NB4 (cell line): ENCODE results near the gene AFF2.

Source experiments
- DNase-seq: peaks from one replicate; pipeline ENCODE4 v3.0.0; 2010; ENCODE audit warnings: low read depth
- H3K4me3 ChIP-seq: one replicate; pipeline ENCODE4 v1.5.1; 2011; ENCODE audit warnings: mild to moderate bottlenecking, low read depth, low read length, moderate library complexity
- MYC ChIP-seq: IDR thresholded peaks from 2 replicates; pipeline ENCODE4 v1.6.1; 2011; ENCODE audit warnings: low read depth, low read length
- POLR2A ChIP-seq: IDR thresholded peaks from 2 replicates; pipeline ENCODE4 v1.6.1; 2011; ENCODE audit warnings: mild to moderate bottlenecking; ENCODE audit not compliant: insufficient read length; ENCODE audit errors: extremely low read depth
- TF ChIP-seq, protein P1 (sequence below): IDR thresholded peaks from 2 replicates; pipeline ENCODE4 v1.6.1; 2011; ENCODE audit warnings: low read depth, low read length
- TF ChIP-seq, protein P2 (sequence below): IDR thresholded peaks from one replicate; pipeline ENCODE4 v1.5.1; 2012; ENCODE audit warnings: low read depth, low read length

AFF2 gene

DNA sequence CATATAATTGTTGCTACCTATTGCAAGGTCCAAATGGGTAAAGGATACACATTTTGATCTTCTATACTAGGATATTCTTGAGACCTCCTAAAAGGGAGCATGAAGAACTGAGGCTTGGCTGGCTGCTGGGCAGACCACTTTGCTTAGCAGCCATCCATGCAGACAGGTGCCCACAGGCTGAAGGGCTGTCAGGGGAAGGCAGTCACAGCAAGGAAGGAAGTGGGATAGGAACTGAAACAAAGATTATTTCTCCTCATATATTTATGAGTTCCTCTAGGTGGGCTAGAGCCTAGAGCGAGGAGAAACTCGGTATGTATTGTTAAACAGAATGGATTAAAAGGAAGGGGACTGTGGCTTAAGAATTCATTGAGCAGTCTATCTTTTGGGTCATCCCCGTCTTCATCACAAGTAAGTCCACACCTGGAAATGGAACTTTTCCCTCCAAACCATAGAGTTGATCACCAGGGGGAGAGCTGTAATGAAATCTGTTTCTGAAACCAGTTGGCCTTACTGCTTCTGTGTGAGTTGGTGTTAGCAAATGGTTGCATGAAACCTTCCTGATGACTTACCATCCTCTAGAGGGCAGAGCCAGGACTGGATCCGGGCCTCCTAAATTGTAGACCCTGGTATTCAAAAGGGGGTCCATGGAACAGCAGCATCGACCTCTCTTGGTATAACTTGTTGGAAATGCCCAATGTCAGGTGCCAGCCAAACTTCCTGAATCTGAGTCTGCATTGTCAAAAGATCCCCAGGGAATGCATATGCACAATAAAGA, 42.3 kb downstream of the AFF2 start:
- no peak overlapping the region for H3K4me3 ChIP-seq
- TF ChIP-seq POLR2A: no peak
- TF ChIP-seq, protein P1, sequence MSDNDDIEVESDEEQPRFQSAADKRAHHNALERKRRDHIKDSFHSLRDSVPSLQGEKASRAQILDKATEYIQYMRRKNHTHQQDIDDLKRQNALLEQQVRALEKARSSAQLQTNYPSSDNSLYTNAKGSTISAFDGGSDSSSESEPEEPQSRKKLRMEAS: no peak
- no peak for DNase-seq

- TF ChIP-seq, protein P2, sequence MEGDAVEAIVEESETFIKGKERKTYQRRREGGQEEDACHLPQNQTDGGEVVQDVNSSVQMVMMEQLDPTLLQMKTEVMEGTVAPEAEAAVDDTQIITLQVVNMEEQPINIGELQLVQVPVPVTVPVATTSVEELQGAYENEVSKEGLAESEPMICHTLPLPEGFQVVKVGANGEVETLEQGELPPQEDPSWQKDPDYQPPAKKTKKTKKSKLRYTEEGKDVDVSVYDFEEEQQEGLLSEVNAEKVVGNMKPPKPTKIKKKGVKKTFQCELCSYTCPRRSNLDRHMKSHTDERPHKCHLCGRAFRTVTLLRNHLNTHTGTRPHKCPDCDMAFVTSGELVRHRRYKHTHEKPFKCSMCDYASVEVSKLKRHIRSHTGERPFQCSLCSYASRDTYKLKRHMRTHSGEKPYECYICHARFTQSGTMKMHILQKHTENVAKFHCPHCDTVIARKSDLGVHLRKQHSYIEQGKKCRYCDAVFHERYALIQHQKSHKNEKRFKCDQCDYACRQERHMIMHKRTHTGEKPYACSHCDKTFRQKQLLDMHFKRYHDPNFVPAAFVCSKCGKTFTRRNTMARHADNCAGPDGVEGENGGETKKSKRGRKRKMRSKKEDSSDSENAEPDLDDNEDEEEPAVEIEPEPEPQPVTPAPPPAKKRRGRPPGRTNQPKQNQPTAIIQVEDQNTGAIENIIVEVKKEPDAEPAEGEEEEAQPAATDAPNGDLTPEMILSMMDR: no peak
- no peak for TF ChIP-seq MYC
- TF ChIP-seq POLR2A: no peak
- TF ChIP-seq, protein P1: no peak
Measured at GRCh38 chrX:148552775-148553174, 52.4 kb downstream of the AFF2 start.

GRCh38 chrX:148555101-148555500, 54.7 kb downstream of the AFF2 start:
- TF ChIP-seq MYC: no peak
- TF ChIP-seq POLR2A: no peak
- TF ChIP-seq, protein P2: no peak
- TF ChIP-seq, protein P1: no peak
- H3K4me3 ChIP-seq: no peak overlapping the region
- DNase-seq: no peak

More at GRCh38 chrX:148552775-148553174, 52.4 kb downstream of the AFF2 start:
- DNase-seq: peak; percentile 9
- no peak overlapping the region for H3K4me3 ChIP-seq

GRCh38 chrX:148555571-148556243, 55.3 kb downstream of the AFF2 start:
- no peak for DNase-seq

GRCh38 chrX:148556498-148556897, 56.1 kb downstream of the AFF2 start:
- TF ChIP-seq, protein P2: no peak
- no peak overlapping the region for H3K4me3 ChIP-seq
- DNase-seq: no peak

More at GRCh38 chrX:148555571-148556243, 55.3 kb downstream of the AFF2 start:
- TF ChIP-seq, protein P2: no peak
- TF ChIP-seq POLR2A (no peak), MYC (no peak)
- TF ChIP-seq, protein P1: no peak
- H3K4me3 ChIP-seq: no peak overlapping the region

- TF ChIP-seq, protein P2: no peak
- TF ChIP-seq POLR2A (no peak), MYC (no peak)
- TF ChIP-seq, protein P1: no peak
- no peak overlapping the region for H3K4me3 ChIP-seq
- peak; percentile 53 for DNase-seq
Measured at GRCh38 chrX:148562846-148563245, 62.4 kb downstream of the AFF2 start.
